ENCODE measurements around the gene CRYBA4.

- TF ChIP-seq SUZ12 (IDR thresholded peaks at IDR 0.05; ENCODE audit: extremely low read depth, insufficient read depth, insufficient read length) (no peak), ZNF274 (IDR thresholded peaks at IDR 0.05; ENCODE audit: low read depth, low read length) (no peak)
Measured at GRCh38 chr22:26623984-26624383, 2.2 kb downstream of the CRYBA4 start.

All from NT2/D1 (cell line).